Ascending aorta (tissue), 2 donors: ENCODE data around the gene SEPTIN5. TPM values are rescaled to one million over a fixed set of nuclear protein-coding genes. Genes with fewer than 3 reads are reported as not detected.
"Not testable (repeated sequence)": the region's sequence is repeated elsewhere in the genome, so short reads cannot be mapped to it uniquely, and the experiment has no call there.

ENCODE experiments used
- DNase-seq, 2 donors: peaks; one replicate each; pipeline ENCODE4 v3.0.0-alpha.2; 2019; ENCODE audit warnings: low spot score in 2 of 2
- H3K27ac ChIP-seq, 2 donors: fragments of 200-600 bp; sonication (generic); one replicate each; pipeline ENCODE4 v1.5.1; 2016 to 2017; ENCODE audit warnings: mild to moderate bottlenecking in 1 of 2
- H3K27me3 ChIP-seq: fragments of 200-600 bp; sonication (generic); one replicate; pipeline ENCODE4 v1.5.1; 2017
- H3K36me3 ChIP-seq, 2 donors: fragments of 200-600 bp; sonication (generic); one replicate each; pipeline ENCODE4 v1.5.1; 2016
- H3K4me1 ChIP-seq, 2 donors: fragments of 200-600 bp; sonication (generic); one replicate each; pipeline ENCODE4 v1.5.1; 2016 to 2017; ENCODE audit warnings: mild to moderate bottlenecking in 1 of 2
- H3K4me3 ChIP-seq, 2 donors: fragments of 200-600 bp; sonication (generic); one replicate each; pipeline ENCODE4 v1.5.1; 2016 to 2017; ENCODE audit warnings: mild to moderate bottlenecking in 1 of 2
- H3K9me3 ChIP-seq, 2 donors: fragments of 200-600 bp; sonication (generic); one replicate each; pipeline ENCODE4 v1.5.1; 2016
- CTCF ChIP-seq, 3 experiments: fragments of 200-600 bp in 2 of 3; fragments of 450-650 bp in 1 of 3; sonication (generic) in 2 of 3; IDR thresholded peaks; one replicate each; pipeline ENCODE4 v1.5.1; 2016 to 2019; ENCODE audit warnings: antibody characterized with exemption in 3 of 3, mild to moderate bottlenecking in 1 of 3, moderate library complexity in 1 of 3
- intact Hi-C: fragments of 100-400 bp; cut with DNase I; formaldehyde crosslinking; loops from one replicate; pipeline ENCODE4 v1.15.1; 2023
- total RNA-seq: library from RNA; depleted of rRNA; stranded (reverse); fragments of >200 nt; gene quantifications from one replicate; pipeline ENCODE4 v1.1.0, GENCODE V29; 2016

Gene SEPTIN5
- total RNA-seq, 1 donor from 2014 or later, result 105 TPM

- Histone ChIP-seq H3K9me3 (no peaks in the 10 kb centered on the region), H3K27ac (no peak within 1 kb of the TSS), H3K36me3 (peaks cover 10 to 18% of the 10 kb centered on the region in 2 donors), H3K4me1 (peaks cover 2 to 9% of the 10 kb centered on the region in 2 donors), H3K27me3 (no peaks in the 10 kb centered on the region), H3K4me3 (no peak within 1 kb of the TSS)
- no peak for DNase-seq
- intact Hi-C loops, result no loop called here
- TF ChIP-seq CTCF (IDR thresholded peaks at IDR 0.05), result no peak
These were observed 9.1 kb downstream of the SEPTIN5 start, which contains the start of gene GP1BB for GRCh38 chr22:19723232-19723982. TSS of gene GP1BB (plus strand) at chr22:19723539. CDS start at chr22:19723570, 31 bp downstream.

GRCh38 chr22:19723983-19724827 is 9.9 kb downstream of the SEPTIN5 start:
- no peaks in the 10 kb centered on the region for H3K27me3 ChIP-seq
- H3K9me3 ChIP-seq, result no peaks in the 10 kb centered on the region
- no peak for TF ChIP-seq CTCF (IDR thresholded peaks at IDR 0.05)
- no peak overlapping the region for H3K4me3 ChIP-seq
- H3K27ac ChIP-seq, result no peak overlapping the region
- no peak for DNase-seq
- intact Hi-C loops, result no loop called here
- peaks cover 2% of the 10 kb centered on the region in 2 donors for H3K4me1 ChIP-seq
- H3K36me3 ChIP-seq, result peaks cover 10 to 18% of the 10 kb centered on the region in 2 donors

- DNase-seq, result no peak
- no peaks in the 10 kb centered on the region for H3K9me3 ChIP-seq
- no peak for TF ChIP-seq CTCF (IDR thresholded peaks at IDR 0.05)
- intact Hi-C loops, result no loop called here
- peaks cover 10 to 18% of the 10 kb centered on the region in 2 donors for H3K36me3 ChIP-seq
- no peaks in the 10 kb centered on the region for H3K27me3 ChIP-seq
- no peaks in the 10 kb centered on the region for H3K4me1 ChIP-seq
- no peak overlapping the region for H3K4me3 ChIP-seq
- no peak overlapping the region for H3K27ac ChIP-seq
These were observed 10.8 kb downstream of the SEPTIN5 start for GRCh38 chr22:19724927-19725661.

- H3K27me3 ChIP-seq, H3K4me1 ChIP-seq, DNase-seq, intact Hi-C loops, H3K27ac ChIP-seq, H3K9me3 ChIP-seq, H3K4me3 ChIP-seq: not testable (repeated sequence)
- peaks cover 10 to 18% of the 10 kb centered on the region in 2 donors for H3K36me3 ChIP-seq
These were observed 11.9 kb downstream of the SEPTIN5 start for GRCh38 chr22:19726064-19726788.

- no peaks in the 10 kb centered on the region for H3K9me3 ChIP-seq
- no peak for TF ChIP-seq CTCF (IDR thresholded peaks at IDR 0.05)
- DNase-seq, result no peak
- H3K4me1 ChIP-seq, result peaks cover 0 to 6% of the 10 kb centered on the region in 2 donors
- H3K36me3 ChIP-seq, result peaks cover 0 to 6% of the 10 kb centered on the region in 2 donors
- H3K27me3 ChIP-seq, result no peaks in the 10 kb centered on the region
- intact Hi-C loops, result no loop called here
- no peak overlapping the region for H3K4me3 ChIP-seq
- H3K27ac ChIP-seq, result no peak overlapping the region
These were observed 13.2 kb downstream of the SEPTIN5 start for GRCh38 chr22:19727310-19728150.
